ENCODE measurements around the gene EMC6.
A peak's percentile ranks its signal among the peaks of the same experiment; 100 is the strongest.

The EMC6 gene

DNA sequence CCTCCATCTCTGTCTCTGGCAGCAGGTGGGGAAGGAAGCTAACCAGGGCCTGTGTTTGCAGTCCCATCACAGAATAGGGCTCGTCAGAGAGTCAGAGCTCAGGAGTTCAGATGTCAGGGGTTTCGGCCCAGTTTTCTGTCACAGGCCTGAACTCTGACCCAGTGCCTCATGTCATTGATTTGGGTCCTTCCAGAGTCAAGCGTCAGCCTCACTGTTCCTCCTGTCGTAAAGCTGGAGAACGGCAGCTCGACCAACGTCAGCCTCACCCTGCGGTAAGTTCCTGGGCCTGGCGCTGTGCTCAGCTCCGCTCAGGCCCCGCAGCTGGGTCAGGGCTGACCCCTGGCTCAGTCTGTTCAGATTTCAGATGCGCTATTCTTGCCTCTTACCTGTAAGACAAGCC, 21.4 kb upstream of the EMC6 start:
- no peak for ATAC-seq (ENCODE audit: insufficient read depth, low read depth)
- TF ChIP-seq, protein P1, sequence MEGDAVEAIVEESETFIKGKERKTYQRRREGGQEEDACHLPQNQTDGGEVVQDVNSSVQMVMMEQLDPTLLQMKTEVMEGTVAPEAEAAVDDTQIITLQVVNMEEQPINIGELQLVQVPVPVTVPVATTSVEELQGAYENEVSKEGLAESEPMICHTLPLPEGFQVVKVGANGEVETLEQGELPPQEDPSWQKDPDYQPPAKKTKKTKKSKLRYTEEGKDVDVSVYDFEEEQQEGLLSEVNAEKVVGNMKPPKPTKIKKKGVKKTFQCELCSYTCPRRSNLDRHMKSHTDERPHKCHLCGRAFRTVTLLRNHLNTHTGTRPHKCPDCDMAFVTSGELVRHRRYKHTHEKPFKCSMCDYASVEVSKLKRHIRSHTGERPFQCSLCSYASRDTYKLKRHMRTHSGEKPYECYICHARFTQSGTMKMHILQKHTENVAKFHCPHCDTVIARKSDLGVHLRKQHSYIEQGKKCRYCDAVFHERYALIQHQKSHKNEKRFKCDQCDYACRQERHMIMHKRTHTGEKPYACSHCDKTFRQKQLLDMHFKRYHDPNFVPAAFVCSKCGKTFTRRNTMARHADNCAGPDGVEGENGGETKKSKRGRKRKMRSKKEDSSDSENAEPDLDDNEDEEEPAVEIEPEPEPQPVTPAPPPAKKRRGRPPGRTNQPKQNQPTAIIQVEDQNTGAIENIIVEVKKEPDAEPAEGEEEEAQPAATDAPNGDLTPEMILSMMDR (IDR thresholded peaks at IDR 0.05; ENCODE audit: borderline replicate concordance, extremely low read depth, low read length, poor library complexity, severe bottlenecking): no peak
- TF ChIP-seq EZH2 (IDR thresholded peaks at IDR 0.05; ENCODE audit: borderline replicate concordance, low read depth, low read length, severe bottlenecking): no peak
- H3K4me2 ChIP-seq (ENCODE audit: insufficient read depth, low read length): no peak overlapping the region

GRCh38 chr17:3647769-3648555, 20.6 kb upstream of the EMC6 start:
- Histone ChIP-seq H3K27ac (ENCODE audit: low read length) (no peak overlapping the region), H3K4me2 (ENCODE audit: insufficient read depth, low read length) (no peak overlapping the region), H3K9ac (ENCODE audit: low read depth, low read length) (no peak overlapping the region), H3K27me3 (ENCODE audit: insufficient read depth, low read length, poor library complexity) (no peaks in the 10 kb centered on the region), H3K4me1 (ENCODE audit: insufficient read depth, low read length) (no peaks in the 10 kb centered on the region), H3K79me2 (ENCODE audit: insufficient read depth, low read length) (no peaks in the 10 kb centered on the region), H2AFZ (ENCODE audit: low read depth, low read length) (no peak overlapping the region), H3K4me3 (ENCODE audit: low read depth in 1 of 2, low read length in 2 of 2) (no peak overlapping the region), H3K36me3 (ENCODE audit: insufficient read depth, low read length) (peaks cover 16% of the 10 kb centered on the region; the same call in 1 of the 2 replicates), H4K20me1 (ENCODE audit: insufficient read depth, low read length) (peaks cover 4% of the 10 kb centered on the region; the same call in 1 of the 2 replicates), H3K9me3 (ENCODE audit: insufficient read depth, low read length, severe bottlenecking) (no peaks in the 10 kb centered on the region)
- ATAC-seq (ENCODE audit: insufficient read depth, low read depth) (peak; percentile 79), DNase-seq (peak; percentile 47)
- TF ChIP-seq, protein P1 (IDR thresholded peaks at IDR 0.05; ENCODE audit: borderline replicate concordance, extremely low read depth, low read length, poor library complexity, severe bottlenecking): peak; percentile 61
- TF ChIP-seq EZH2 (IDR thresholded peaks at IDR 0.05; ENCODE audit: borderline replicate concordance, low read depth, low read length, severe bottlenecking): no peak

More for the DNA sequence above, 21.4 kb upstream of the EMC6 start:
- no peaks in the 10 kb centered on the region for H3K27me3 ChIP-seq (ENCODE audit: insufficient read depth, low read length, poor library complexity)
- no peak overlapping the region for H3K27ac ChIP-seq (ENCODE audit: low read length)
- H3K9me3 ChIP-seq (ENCODE audit: insufficient read depth, low read length, severe bottlenecking): no peaks in the 10 kb centered on the region
- no peaks in the 10 kb centered on the region for H3K79me2 ChIP-seq (ENCODE audit: insufficient read depth, low read length)
- H3K9ac ChIP-seq (ENCODE audit: low read depth, low read length): no peak overlapping the region
- no peaks in the 10 kb centered on the region for H3K4me1 ChIP-seq (ENCODE audit: insufficient read depth, low read length)
- no peak overlapping the region for H3K4me3 ChIP-seq (ENCODE audit: low read depth in 1 of 2, low read length in 2 of 2)
- H3K36me3 ChIP-seq (ENCODE audit: insufficient read depth, low read length): peaks cover 16% of the 10 kb centered on the region; the same call in 1 of the 2 replicates
- no peak for DNase-seq
- H2AFZ ChIP-seq (ENCODE audit: low read depth, low read length): no peak overlapping the region
- peaks cover 4% of the 10 kb centered on the region; the same call in 1 of the 2 replicates for H4K20me1 ChIP-seq (ENCODE audit: insufficient read depth, low read length)

- H3K4me1 ChIP-seq (ENCODE audit: insufficient read depth, low read length): no peaks in the 10 kb centered on the region
- no peak for ATAC-seq (ENCODE audit: insufficient read depth, low read depth)
Observed at GRCh38 chr17:3655766-3656165, 12.8 kb upstream of the EMC6 start.

More at GRCh38 chr17:3655766-3656165, 12.8 kb upstream of the EMC6 start:
- Histone ChIP-seq H3K9me3 (ENCODE audit: insufficient read depth, low read length, severe bottlenecking) (no peaks in the 10 kb centered on the region), H3K27me3 (ENCODE audit: insufficient read depth, low read length, poor library complexity) (no peaks in the 10 kb centered on the region), H4K20me1 (ENCODE audit: insufficient read depth, low read length) (no peaks in the 10 kb centered on the region), H3K9ac (ENCODE audit: low read depth, low read length) (no peak overlapping the region), H3K36me3 (ENCODE audit: insufficient read depth, low read length) (0 out of 2 replicates have a peak, but pooled peaks cover 6% of the 10 kb centered on the region), H3K4me3 (ENCODE audit: low read depth in 1 of 2, low read length in 2 of 2) (no peak overlapping the region), H2AFZ (ENCODE audit: low read depth, low read length) (no peak overlapping the region), H3K27ac (ENCODE audit: low read length) (no peak overlapping the region), H3K79me2 (ENCODE audit: insufficient read depth, low read length) (no peaks in the 10 kb centered on the region), H3K4me2 (ENCODE audit: insufficient read depth, low read length) (no peak overlapping the region)
- no peak for DNase-seq
- TF ChIP-seq, protein P1 (IDR thresholded peaks at IDR 0.05; ENCODE audit: borderline replicate concordance, extremely low read depth, low read length, poor library complexity, severe bottlenecking): no peak
- TF ChIP-seq EZH2 (IDR thresholded peaks at IDR 0.05; ENCODE audit: borderline replicate concordance, low read depth, low read length, severe bottlenecking): no peak
